Stimulated activated CD4-positive, alpha-beta T cell treated with anti-CD3 and anti-CD28 coated beads, Interleukin-2, amount 100 ng/mL, for 48 hours (primary cell): ENCODE measurements around the gene BCAS1.
A peak's percentile ranks its signal among the peaks of the same experiment; 100 is the strongest.
"Not testable (repeated sequence)": the region's sequence is repeated elsewhere in the genome, so short reads cannot be mapped to it uniquely, and the experiment has no call there.

ENCODE experiments used
- DNase-seq, 2 donors: peaks; one replicate each; pipeline ENCODE4 v3.0.0-alpha.2; 2020

BCAS1 gene

DNA sequence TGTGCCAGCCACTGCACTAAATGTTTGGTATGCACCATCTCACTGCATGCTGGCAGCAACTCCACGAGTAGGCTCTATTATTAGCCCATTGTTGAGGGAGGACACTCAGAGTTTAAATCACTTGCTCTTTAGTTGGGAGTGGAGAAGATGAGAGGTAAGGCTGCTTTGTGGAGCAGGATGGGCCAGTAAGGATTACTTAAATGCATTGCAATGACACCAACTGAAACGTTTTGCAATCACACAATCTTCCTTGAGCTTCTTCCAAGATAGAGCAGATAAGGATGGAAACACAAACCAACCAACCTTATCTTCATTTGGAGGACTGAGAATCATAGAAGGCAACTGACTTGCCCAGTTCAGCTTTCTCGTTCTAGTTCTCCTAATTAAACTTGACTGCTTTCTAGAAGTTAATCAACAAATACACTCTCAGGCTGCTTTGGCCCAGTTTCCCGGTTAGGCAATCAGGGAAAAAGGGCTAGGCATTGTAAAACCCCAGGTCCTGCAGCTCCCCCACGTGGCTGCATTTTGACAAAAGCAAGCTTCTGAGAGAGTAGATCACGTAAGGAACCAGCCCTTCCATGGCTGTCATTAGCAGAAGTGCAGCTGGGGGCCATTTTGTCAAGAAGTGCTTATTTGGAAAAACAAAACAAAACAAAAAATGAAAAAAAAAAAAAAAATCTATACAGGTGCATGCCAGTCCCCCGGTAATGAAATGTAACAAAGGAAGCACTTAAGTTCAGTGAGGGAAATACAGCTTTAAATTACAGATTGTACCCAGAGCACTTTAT, 130.6 kb downstream of the BCAS1 start:
- DNase-seq = peak; percentile 61 to 72

DNA sequence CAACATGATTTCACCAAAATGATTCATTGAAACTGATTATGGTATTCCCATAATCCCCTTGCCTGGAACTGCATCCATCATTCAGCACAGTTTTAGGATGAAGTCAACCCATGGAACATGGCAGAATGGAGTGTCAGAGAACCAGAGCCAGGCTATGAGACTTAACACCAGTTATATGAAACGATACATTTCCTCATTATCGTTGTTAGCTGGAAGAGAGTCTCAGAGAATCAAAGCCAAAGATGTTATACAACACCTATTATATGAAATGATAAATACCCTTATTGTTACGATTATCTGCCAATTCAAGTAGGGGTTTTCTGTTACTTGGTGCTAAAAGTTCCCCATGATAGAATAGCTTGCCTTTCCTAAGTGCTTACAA, 131.2 kb downstream of the BCAS1 start:
- DNase-seq = no peak

DNA sequence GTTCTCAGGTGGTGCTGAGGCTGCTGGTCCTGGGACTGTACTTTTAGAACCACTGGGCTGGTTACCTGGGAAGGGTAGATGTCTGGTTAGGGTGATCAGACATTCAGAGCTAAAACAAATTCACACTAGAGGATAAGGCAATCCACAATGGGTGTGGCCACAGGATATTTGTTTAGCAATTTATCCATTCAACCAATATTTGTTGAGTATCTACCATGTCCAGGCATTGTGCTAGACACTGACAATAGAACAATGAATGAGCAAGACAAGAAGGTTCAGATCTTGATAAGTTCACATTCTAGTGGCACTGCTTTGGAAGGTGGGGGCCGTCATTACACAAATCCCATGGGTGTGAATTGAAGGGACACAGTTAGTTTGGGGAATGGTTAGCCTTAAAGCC, 131.7 kb downstream of the BCAS1 start:
- no peak for DNase-seq

DNA sequence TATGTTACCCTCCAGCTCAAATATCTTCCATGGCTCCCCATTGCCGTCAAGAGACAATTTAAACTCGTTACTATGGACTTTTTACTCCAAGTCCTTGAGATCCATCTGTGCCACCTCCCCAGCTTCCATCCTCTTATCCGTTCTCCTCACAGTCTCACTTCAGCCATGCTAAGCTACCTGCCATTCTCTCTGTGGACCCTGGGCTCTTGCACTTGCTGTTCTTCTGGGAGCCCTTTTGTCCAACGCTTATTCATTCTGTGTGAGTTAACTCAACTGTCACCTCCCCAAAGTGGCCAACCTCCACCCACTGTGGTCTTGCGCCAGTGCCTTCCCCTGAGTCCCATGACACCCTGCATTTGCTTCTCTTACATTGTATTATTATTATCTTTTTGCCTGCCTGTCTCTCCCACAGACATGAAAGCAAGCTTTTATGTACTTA, 132.4 kb downstream of the BCAS1 start:
- no peak for DNase-seq

DNA sequence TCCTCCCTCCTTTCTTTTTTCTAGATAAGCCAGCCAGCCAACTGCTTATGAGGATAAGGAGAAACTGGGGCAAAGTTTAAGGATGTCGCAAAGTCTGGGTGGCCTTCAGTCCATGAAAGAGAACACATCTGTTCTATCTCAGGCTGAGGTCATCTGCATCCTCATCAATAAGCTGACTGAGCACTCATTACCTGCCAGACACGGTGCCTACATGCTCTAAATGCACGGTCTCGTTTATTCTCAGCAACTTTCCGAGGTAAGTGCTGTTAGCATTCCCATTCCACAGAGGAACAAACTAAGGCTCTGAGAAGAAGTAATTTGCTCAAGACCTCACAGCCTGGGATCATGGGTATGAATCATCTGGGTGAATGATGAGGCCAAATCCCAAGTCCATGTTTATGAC, 133.1 kb downstream of the BCAS1 start:
- DNase-seq = no peak

DNA sequence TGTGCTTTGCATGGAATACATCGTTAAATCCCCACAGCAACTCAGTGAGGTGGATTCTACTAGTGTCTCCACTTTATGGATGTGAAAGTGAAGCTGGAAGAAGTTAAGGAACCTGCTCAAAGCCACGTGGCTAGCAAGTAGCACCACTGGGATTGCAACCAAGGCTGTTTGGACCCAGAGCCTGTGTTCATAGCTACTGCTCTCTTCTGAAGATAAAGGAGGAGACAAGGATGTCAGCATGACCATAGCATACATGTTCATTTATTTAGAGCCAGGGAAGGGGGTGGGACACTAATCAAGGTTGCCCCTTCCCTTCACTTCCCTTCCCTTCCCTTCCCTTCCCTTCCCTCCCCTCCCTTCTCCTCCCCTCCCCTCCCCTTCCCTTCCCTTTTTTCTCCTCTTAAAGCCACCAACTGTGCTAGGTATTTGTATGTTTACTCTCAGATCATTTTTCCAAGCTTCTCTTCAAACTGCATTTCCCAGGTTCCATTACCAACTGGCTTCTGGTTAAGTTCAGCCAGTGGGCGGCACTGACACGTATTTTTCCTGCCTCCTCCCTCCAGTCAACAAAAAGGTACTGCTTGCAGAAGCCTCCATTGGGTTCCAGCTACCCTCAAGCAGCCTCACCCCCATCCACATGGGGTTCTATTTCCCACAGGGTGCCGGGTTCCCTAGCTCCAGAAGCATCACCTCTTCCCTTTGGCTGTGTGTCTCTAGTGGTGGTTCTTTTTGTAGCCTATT, 134.9 kb downstream of the BCAS1 start:
- DNase-seq = no peak

DNA sequence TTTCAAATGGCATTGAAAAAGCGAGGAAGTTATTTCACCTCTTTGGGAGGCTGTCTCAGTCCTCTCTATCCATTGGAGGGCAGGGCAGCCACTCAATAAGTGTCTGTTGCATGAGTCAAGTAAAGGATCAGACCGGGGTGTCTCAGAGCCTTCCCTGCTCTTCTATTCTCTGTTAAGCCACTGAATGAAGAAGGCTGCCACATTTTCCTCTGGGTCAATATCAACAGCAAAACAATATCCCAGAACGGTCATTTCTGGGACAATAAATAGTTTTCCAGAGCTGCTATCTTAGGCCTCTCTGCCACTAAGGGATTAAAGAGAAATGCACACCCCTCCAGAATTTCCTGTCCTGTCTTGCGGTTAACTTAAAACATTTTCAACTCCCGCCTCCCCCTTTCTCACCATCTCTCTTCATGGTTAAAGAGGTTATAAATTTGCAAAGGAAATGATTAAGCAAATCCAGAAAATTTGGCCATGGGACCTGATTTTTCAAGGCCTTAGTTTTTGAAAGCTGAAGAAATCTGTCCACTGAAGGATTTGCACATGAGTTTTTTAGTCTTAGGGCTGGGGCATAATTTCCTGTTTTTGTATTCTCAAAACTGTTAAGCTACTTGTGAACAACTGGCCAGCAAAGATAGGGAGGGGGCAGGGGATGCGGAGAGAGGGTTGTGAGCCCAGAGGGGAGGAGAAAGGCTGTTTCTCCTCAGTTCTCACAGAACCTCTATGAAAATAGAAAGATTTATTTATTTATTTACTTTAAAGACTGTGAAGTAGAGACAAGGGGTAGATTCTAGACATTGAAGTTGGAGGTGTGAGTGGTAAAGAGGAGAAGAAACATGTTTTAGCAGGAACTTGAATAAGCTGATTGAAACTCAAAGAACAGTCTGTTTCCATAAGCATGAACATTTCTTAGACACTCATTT, 135.7 kb downstream of the BCAS1 start:
- no peak for DNase-seq

DNA sequence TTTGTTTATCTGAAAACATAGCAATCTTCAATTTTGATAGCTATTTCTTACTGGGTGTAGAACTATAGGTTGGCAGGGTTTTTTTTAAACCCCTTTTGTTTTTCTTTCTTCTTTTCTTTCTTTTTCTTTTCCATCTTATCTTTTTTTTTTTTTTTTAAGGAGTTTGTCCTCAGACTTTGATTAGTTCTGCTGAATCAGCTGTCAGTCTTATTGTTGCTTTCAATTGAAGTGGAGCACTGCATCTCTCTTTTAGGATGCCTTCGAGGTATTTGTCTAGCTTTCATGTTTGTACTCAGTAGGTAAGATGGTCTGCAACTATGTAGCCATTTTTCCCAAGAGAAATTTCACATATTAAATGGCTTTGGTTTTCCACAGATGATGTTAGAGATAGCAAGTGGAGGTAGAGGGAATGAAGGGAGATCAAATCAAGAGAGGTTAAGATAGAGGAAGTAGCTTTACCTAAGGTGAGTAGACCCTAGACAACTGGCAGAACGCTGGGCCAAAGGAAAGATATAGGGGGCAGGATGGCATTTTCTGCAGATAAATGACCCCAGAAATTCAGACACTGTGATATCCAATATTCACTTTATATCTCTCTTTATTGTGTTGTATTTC, 137.1 kb downstream of the BCAS1 start:
- no peak for DNase-seq

DNA sequence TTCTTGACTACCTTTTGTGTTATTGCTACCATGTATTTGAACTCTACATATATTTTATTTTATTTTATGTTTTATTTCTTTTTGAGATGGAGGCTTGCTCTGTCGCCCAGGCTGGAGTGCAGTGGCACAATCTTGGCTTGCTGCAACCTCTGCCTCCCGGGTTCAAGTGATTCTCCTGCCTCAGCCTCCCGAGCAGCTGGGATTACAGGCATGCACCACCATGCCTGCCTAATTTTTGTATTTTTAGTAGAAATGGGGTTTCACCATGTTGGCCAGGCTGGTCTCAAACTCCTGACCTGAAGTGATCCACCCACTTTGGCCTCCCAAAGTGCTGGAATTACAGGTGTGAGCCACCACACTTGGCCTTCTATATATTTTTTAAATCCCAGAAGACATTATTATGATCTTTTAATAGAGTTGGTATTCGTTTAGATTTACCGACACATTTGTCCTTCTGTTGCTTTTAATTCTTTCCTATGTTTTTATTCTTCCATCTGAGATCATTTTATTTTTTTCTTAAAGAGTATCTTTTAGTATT, 137.7 kb downstream of the BCAS1 start:
- DNase-seq = not testable (repeated sequence)

DNA sequence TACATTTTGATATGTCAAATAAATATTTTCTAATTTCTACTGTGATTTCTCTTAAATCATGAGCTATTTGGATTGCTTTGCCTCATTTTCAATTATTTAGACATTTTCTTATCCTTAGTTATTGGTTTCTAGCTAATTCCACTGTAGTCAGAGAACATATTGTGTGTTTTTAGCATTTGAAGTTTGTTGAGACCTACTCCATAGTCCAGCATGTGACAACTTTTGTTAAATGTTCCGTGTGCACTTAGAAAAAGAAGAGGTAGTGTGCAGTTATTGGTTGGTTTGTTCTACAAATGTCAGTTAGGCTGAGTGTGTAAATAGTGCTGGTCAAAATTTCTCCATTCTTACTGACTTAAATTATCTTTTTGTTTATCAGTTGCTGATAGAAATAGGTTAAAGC, 138.8 kb downstream of the BCAS1 start:
- no peak for DNase-seq

DNA sequence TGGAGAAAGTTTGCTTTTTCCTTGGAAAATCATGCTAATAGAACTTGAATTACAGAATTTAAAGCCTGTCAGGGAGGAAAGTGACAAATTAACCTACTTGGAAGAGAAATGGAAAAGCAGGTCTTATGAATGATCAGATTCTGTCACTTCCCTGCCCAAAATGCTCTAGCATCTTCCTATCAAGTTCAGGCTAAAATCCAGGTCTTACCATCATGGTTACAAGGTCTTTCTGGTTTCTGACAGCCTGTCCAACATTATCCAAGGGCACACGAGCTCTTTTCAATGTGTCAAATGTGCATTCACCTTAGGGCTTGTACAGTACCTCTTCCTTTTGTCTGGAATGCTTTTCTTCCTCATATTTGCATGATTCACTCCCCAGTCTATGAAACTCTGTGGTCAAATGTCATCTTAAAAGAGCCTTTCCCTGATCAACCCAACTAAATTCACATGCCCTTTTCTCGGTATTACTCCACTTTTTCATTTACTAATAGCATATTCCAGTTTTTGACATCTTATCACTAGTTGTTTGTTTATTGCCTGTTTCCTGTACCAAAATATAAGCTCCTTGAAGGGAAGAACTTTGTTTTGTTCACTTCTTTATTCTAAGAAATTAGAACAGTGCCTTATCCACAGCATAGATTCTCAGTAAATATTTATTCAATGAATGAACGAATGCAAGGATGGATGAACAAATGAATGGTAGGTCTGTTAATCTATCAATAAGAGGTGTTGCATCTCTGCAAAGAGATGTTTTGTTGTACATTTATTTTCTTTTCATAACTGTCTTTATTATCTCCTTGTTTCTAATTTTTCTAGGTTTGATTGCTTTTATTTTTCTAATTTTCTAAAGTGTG, 139.5 kb downstream of the BCAS1 start:
- no peak for DNase-seq

DNA sequence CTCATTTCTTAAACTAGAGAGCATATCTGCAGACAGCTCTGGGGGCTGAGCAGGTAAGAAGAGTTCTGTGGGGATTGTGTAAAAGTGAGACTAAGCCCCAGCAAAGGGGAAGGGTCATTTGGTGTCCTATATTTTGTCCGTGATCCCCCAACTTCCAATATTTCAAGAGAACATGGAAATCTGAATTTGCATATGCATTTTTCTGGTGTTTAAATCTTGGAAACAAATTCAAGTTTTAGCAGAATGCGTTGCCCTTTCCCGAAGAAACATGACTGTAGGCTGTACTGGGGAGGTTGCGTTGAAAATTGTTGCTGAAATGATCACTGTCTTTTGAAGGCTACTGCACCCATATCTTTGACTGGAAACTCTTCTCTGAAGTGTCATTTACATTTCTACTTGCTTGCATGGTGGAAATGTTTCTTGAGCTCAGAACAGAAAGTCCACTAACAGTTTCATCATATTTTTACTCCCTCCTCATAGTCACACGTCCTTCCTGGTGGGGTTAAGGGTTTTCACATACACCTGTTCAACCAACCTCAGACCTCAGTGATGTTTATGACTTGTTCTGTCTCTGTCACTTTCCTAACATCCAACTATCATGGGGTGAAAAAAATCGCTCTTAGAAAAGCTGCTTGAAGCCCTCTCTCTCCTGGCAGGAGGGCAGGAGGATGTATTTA, 140.3 kb downstream of the BCAS1 start:
- DNase-seq = no peak

DNA sequence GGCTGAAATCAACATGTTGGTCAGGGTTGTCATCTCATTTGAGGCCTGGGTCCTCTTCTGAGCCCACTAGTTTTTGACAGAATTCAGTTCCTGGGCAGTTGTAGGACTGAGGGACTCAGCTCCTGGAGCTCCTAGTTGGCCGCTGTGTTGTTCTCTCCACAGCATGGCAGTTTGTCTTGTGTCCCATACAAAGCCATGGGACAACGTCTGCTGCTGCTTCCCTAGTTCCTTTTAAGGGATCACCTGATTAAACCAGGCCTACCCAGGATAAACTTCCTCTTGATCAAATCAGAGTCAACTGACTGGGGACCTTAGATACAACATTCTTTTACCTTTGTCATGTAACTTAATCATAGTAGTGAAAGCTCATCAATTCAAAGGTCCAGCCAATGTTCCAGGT, 141.0 kb downstream of the BCAS1 start:
- DNase-seq = no peak

DNA sequence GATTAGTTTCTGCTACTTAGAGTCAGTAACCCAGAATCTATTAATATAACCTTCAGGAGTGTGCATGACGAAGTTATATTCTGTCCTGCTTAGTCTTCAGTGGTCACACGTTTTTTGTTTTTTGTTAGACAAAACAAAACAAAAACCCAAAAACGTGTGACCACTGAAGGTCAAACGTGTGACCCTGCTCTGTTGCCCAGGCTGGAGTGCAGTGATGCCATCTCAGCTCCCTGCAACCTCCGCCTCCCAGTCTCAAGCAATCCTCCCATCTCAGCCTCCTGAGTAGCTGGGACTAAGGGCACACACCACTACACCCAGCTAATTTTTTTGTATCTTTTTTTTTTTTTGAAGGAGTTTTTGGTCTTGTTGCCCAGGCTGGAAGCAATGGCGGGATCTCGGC, 142.4 kb downstream of the BCAS1 start:
- DNase-seq = no peak

DNA sequence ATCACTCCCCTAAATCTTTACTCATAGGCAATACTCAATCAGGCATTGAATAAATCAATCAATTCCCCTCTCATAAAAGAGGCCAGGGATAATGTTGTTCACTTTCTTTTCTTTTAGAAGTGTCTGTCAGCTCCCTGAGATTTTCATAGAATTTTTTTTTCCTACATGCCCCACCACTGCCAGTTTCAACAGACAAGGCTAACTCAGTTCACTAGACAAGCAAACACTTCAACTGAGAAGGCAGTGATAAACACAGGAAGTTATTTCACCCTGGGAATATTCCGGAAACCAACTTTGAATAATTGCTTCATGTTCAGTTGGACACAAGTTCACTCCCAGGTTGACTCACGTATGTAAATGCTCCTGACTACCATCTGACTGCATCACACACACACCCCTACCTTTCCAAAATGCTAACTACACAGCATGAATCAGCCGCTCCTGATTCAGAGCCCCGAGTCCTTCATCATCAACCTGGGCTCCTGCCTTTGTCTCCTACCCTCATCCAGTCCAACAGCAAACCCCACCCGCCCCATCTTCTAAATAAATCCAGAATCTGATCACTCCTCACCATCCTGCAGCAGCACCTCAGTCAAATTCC, 143.9 kb downstream of the BCAS1 start:
- no peak for DNase-seq

DNA sequence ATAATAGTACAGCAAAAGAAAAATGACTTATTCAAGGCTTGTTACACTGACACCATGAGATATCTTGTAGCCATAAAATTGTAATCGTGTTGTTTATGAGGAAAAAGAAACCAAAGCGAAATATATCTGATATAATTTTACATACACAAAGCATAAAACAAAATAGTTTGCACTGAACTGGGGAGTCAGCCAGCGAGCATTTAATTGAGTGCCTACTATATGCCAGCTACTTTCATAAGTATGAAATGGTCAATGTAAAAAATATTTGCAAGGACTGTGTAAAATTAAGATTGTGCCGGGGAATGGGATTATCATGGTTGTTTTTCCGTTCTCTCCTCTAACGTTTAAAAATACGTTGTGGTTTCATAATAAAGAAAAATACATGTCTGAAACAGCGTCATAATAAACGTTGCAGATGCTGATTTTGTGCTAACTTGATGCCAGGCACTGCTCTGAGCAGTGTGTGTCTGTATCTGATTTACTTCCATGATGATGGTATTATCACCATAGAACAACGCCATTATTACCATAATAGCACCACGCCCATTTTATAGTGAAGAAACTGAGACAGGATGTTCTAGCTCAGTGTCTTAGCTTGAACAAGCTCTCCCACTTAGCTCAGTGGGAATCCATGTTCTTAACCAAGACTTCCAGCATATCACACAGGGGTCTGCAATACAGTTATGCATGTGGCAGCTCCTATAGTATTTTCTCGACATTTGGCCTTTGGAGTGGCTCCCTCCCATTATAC, 144.6 kb downstream of the BCAS1 start:
- no peak for DNase-seq

DNA sequence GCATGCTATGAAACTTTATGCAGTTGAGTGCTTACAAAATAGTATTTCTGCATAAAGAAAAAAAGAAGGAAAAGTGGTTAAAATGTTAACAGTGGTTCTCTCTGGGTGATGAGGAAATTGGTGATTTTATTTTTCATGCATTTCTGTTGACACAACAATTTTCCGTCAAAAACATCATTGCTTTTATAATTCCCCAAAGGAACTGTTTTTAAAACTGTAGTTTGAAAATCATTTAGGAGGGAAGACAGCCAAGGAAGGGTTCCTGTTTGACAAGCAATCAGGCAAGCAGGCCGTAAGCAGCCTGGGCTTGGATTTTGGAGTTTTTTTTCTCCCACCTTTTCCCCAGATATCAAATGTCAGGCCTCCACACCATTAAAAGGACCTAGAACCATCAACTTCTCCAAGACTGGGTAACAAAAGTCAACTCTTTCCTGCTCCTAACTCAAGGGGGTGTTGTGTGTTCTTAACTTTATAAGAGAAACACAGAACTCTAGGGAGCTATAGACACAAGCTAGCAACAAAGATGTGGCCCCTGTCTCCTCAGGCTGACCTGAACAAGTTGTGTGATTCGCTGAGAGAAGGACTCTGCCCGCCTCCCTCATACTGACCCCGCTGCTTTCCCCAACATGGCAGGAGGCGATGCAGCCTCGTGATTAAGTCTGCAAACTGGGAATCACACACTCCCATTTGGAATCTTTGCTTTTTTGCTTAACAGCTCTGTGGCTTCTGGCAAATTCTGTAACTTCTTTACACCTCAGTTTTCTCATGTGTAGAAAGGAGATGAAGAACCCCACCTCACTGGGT, 146.6 kb downstream of the BCAS1 start:
- DNase-seq = no peak

DNA sequence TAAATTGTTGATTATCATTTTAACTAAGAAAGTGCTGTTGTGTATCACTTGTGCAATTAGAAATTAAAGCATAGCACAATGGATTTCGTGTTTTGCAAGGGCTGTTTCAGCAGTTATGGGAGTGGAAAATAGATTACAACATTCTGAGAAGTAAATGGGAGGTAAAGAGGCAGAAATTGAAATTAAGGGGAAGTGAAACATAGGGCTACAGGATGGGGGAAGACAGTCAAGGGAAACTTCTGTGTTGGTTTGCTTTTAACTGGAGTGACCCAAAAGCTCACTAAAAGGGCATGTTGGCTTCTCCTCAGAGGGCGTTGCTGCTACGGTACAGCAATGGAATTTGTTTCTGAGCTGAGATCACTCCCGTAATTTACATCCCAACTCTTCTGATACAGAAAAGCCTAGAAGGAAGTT, 147.5 kb downstream of the BCAS1 start:
- DNase-seq = no peak

DNA sequence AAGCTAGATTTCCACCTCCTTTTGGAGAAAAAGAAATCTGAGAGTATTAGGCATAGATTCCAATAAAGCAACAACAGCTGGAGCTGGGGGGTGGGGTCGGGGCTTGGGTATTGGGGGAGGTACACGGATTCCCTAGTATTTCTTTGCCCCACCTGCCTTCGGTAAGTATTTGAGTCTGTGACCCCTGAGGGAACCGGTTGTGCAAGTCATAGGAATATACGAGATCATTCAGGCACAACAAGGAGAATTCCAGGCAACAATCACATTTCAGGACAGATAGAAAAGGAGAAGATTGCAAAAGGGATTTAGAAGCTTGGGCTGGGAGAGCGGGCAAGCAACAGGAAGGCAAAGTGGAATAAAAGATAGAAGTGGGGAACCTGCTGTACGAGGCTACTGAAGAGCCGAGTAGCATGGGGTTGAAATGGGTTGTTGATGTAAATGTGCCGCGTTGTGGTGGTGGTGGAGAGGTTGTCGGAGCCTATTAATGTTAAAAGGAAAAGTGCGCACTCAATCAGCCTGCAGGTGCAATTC, 148.9 kb downstream of the BCAS1 start:
- DNase-seq = no peak
